Measurements from ENCODE around the gene SHISA8.

The SHISA8 gene

GRCh38 chr22:41940832-41941765, 26.2 kb upstream of the SHISA8 start:
- H3K4me3 ChIP-seq (replicated peaks in 1 of 2; ENCODE audit: low read depth in 2 of 2, low read length in 2 of 2) = no peak overlapping the region
- peak; percentile 86 to 95 for DNase-seq (ENCODE audit: low read depth in 2 of 2)
- peak; percentile 87 for TF ChIP-seq CTCF (IDR thresholded peaks at IDR 0.05; ENCODE audit: low read depth, low read length)

GRCh38 chr22:41939981-41940831, 25.3 kb upstream of the SHISA8 start:
- TF ChIP-seq CTCF (IDR thresholded peaks at IDR 0.05; ENCODE audit: low read depth, low read length) = no peak
- no peak overlapping the region for H3K4me3 ChIP-seq (replicated peaks in 1 of 2; ENCODE audit: low read depth in 2 of 2, low read length in 2 of 2)
- DNase-seq (ENCODE audit: low read depth in 2 of 2) = no peak

GRCh38 chr22:41936894-41937169, 22.0 kb upstream of the SHISA8 start:
- H3K4me3 ChIP-seq (replicated peaks in 1 of 2; ENCODE audit: low read depth in 2 of 2, low read length in 2 of 2) = no peak overlapping the region
- no peak for TF ChIP-seq CTCF (IDR thresholded peaks at IDR 0.05; ENCODE audit: low read depth, low read length)
- DNase-seq (ENCODE audit: low read depth in 2 of 2) = no peak

GRCh38 chr22:41935509-41935908, 20.6 kb upstream of the SHISA8 start:
- DNase-seq (ENCODE audit: low read depth in 2 of 2) = no peak
- no peak for TF ChIP-seq CTCF (IDR thresholded peaks at IDR 0.05; ENCODE audit: low read depth, low read length)
- H3K4me3 ChIP-seq (replicated peaks in 1 of 2; ENCODE audit: low read depth in 2 of 2, low read length in 2 of 2) = no peak overlapping the region

- DNase-seq (ENCODE audit: low read depth in 2 of 2) = no peak
- TF ChIP-seq CTCF (IDR thresholded peaks at IDR 0.05; ENCODE audit: low read depth, low read length) = no peak
- no peak overlapping the region for H3K4me3 ChIP-seq (replicated peaks in 1 of 2; ENCODE audit: low read depth in 2 of 2, low read length in 2 of 2)
These were observed 20.1 kb upstream of the SHISA8 start for GRCh38 chr22:41935015-41935351.

- no peak for DNase-seq (ENCODE audit: low read depth in 2 of 2)
- TF ChIP-seq CTCF (IDR thresholded peaks at IDR 0.05; ENCODE audit: low read depth, low read length) = no peak
- H3K4me3 ChIP-seq (replicated peaks in 1 of 2; ENCODE audit: low read depth in 2 of 2, low read length in 2 of 2) = no peak overlapping the region
These were observed 19.6 kb upstream of the SHISA8 start for GRCh38 chr22:41934284-41935014.
